GM12878 (cell line): ENCODE data around the gene HOXB3. TPM values are rescaled to one million over a fixed set of nuclear protein-coding genes. Genes with fewer than 3 reads are reported as not detected.
A peak's percentile ranks its signal among the peaks of the same experiment; 100 is the strongest.

Experiments used
- BACH1 ChIP-seq: fragments of 450-650 bp; IDR thresholded peaks from 2 replicates; pipeline ENCODE4 v1.6.1; 2017; ENCODE audit warnings: mild to moderate bottlenecking, borderline replicate concordance
- BCL11A ChIP-seq: IDR thresholded peaks from 2 replicates; pipeline ENCODE4 v1.6.1; 2011; ENCODE audit warnings: low read depth, low read length
- CHD4 ChIP-seq: fragments of 200-600 bp; sonication (generic); IDR thresholded peaks from 2 replicates; pipeline ENCODE4 v1.6.1; 2016; ENCODE audit warnings: mild to moderate bottlenecking
- GABPA ChIP-seq: IDR thresholded peaks from 2 replicates; pipeline ENCODE4 v1.6.1; 2014; ENCODE audit warnings: antibody characterized with exemption, low read depth, mild to moderate bottlenecking, inconsistent platforms
- IKZF1 ChIP-seq: fragments of 450-650 bp; conservative IDR thresholded peaks from 2 replicates; pipeline ENCODE4 v1.6.1; 2017; ENCODE audit warnings: antibody characterized with exemption, mild to moderate bottlenecking
- IKZF2 ChIP-seq, 2 experiments: fragments of 450-650 bp; IDR thresholded peaks; 2 replicates each; pipeline ENCODE4 v1.6.1; 2017; ENCODE audit warnings: mild to moderate bottlenecking in 2 of 2, moderate library complexity in 2 of 2
- KDM1A ChIP-seq: fragments of 200-600 bp; sonication (generic); IDR thresholded peaks from 2 replicates; pipeline ENCODE4 v1.6.1; 2016; ENCODE audit warnings: borderline replicate concordance
- NFXL1 ChIP-seq: fragments of 450-650 bp; IDR thresholded peaks from 2 replicates; pipeline ENCODE4 v1.6.1; 2017; ENCODE audit warnings: antibody characterized with exemption, mild to moderate bottlenecking, borderline replicate concordance
- NR2C2 ChIP-seq: IDR thresholded peaks from 2 replicates; pipeline ENCODE4 v1.6.1; 2011; ENCODE audit warnings: borderline replicate concordance, low read depth; ENCODE audit not compliant: control insufficient read depth, insufficient read length
- RB1 ChIP-seq: fragments of 450-650 bp; formaldehyde crosslinking; IDR thresholded peaks from 2 replicates; pipeline ENCODE4 v1.6.1; 2017; ENCODE audit warnings: mild to moderate bottlenecking, borderline replicate concordance
- RCOR1 ChIP-seq: conservative IDR thresholded peaks from 2 replicates; pipeline ENCODE4 v1.6.1; 2012; ENCODE audit warnings: low read depth, low read length, improper control_type of control experiment
- SP1 ChIP-seq: IDR thresholded peaks from one replicate; pipeline ENCODE4 v1.6.1; 2011; ENCODE audit warnings: low read depth, low read length
- STAT3 ChIP-seq: IDR thresholded peaks from 2 replicates; pipeline ENCODE4 v1.6.1; 2011; ENCODE audit warnings: low read depth, low read length, improper control_type of control experiment
- YY1 ChIP-seq: IDR thresholded peaks from 2 replicates; pipeline ENCODE4 v1.6.1; 2011; ENCODE audit warnings: low read depth, mild to moderate bottlenecking, low read length
- ZNF622 ChIP-seq: fragments of 450-650 bp; IDR thresholded peaks from 2 replicates; pipeline ENCODE4 v1.6.1; 2017; ENCODE audit warnings: mild to moderate bottlenecking, inconsistent platforms
- polyA plus RNA-seq, 11 experiments: library from polyadenylated mRNA; depleted of rRNA in 4 of 11; unstranded in 6 of 11; stranded (reverse) in 5 of 11; fragments of >200 nt; fragmentation: Nextera tagmentation in 4 of 11; fragmentation: Illumina TruSeq in 1 of 11; extraction: Ambion mirVana in 4 of 11; extraction: Trizol in 1 of 11; gene quantifications; 1 replicate in 1 of 11; 2 replicates in 10 of 11; pipeline versions ENCODE4 v1.2.1 to v1.2.3, GENCODE V29; 2011 to 2016; ENCODE audit warnings: inconsistent platforms in 2 of 11, missing spikeins in 2 of 11, low read depth in 1 of 11
- total RNA-seq, 4 experiments: library from RNA; depleted of rRNA in 3 of 4; stranded (reverse); fragments of >200 nt in 3 of 4; fragmentation: Illumina TruSeq in 1 of 4; extraction: Trizol in 1 of 4; gene quantifications; 2 replicates each; pipeline versions ENCODE4 v1.2.1 to v1.2.3, GENCODE V29; 2013 to 2021
- TF ChIP-seq, protein P1 (sequence below): fragments of 450-650 bp; IDR thresholded peaks from 2 replicates; pipeline ENCODE4 v1.6.1; 2018; ENCODE audit warnings: mild to moderate bottlenecking, low read depth, moderate library complexity; ENCODE audit not compliant: partially characterized antibody
- TF ChIP-seq, protein P2 (sequence below): IDR thresholded peaks from 2 replicates; pipeline ENCODE4 v1.6.1; 2011; ENCODE audit warnings: low read depth, low read length, improper control_type of control experiment, borderline replicate concordance
- TF ChIP-seq, protein P3 (sequence below): fragments of 450-650 bp; IDR thresholded peaks from 2 replicates; pipeline ENCODE4 v1.6.1; 2017; ENCODE audit warnings: mild to moderate bottlenecking, moderate library complexity
- TF ChIP-seq, protein P4 (sequence below): fragments of 450-650 bp; IDR thresholded peaks from 2 replicates; pipeline ENCODE4 v1.6.1; 2017; ENCODE audit warnings: low read depth, mild to moderate bottlenecking, moderate library complexity

The HOXB3 gene
- total and polyA plus RNA-seq, 10 of the 15 experiments (the other 5 are each of a cell fraction or from before 2014, with no cell fraction given) = 0.19 to 7.7 (median 2.9) TPM

- TF ChIP-seq, protein P1, sequence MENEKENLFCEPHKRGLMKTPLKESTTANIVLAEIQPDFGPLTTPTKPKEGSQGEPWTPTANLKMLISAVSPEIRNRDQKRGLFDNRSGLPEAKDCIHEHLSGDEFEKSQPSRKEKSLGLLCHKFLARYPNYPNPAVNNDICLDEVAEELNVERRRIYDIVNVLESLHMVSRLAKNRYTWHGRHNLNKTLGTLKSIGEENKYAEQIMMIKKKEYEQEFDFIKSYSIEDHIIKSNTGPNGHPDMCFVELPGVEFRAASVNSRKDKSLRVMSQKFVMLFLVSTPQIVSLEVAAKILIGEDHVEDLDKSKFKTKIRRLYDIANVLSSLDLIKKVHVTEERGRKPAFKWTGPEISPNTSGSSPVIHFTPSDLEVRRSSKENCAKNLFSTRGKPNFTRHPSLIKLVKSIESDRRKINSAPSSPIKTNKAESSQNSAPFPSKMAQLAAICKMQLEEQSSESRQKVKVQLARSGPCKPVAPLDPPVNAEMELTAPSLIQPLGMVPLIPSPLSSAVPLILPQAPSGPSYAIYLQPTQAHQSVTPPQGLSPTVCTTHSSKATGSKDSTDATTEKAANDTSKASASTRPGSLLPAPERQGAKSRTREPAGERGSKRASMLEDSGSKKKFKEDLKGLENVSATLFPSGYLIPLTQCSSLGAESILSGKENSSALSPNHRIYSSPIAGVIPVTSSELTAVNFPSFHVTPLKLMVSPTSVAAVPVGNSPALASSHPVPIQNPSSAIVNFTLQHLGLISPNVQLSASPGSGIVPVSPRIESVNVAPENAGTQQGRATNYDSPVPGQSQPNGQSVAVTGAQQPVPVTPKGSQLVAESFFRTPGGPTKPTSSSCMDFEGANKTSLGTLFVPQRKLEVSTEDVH = no peak
- no peak for TF ChIP-seq ZNF622
- no peak for TF ChIP-seq CHD4
- no peak for TF ChIP-seq YY1
- no peak for TF ChIP-seq GABPA
- TF ChIP-seq, protein P2, sequence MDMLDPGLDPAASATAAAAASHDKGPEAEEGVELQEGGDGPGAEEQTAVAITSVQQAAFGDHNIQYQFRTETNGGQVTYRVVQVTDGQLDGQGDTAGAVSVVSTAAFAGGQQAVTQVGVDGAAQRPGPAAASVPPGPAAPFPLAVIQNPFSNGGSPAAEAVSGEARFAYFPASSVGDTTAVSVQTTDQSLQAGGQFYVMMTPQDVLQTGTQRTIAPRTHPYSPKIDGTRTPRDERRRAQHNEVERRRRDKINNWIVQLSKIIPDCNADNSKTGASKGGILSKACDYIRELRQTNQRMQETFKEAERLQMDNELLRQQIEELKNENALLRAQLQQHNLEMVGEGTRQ = no peak
- TF ChIP-seq RCOR1 = no peak
- no peak for TF ChIP-seq STAT3
- peak; percentile 63 to 67; a peak in 3 of 4 replicates for TF ChIP-seq IKZF2 (IDR thresholded peaks at IDR 0.05)
- peak; percentile 61; the same call in 1 of the 2 replicates for TF ChIP-seq IKZF1
- TF ChIP-seq, protein P3, sequence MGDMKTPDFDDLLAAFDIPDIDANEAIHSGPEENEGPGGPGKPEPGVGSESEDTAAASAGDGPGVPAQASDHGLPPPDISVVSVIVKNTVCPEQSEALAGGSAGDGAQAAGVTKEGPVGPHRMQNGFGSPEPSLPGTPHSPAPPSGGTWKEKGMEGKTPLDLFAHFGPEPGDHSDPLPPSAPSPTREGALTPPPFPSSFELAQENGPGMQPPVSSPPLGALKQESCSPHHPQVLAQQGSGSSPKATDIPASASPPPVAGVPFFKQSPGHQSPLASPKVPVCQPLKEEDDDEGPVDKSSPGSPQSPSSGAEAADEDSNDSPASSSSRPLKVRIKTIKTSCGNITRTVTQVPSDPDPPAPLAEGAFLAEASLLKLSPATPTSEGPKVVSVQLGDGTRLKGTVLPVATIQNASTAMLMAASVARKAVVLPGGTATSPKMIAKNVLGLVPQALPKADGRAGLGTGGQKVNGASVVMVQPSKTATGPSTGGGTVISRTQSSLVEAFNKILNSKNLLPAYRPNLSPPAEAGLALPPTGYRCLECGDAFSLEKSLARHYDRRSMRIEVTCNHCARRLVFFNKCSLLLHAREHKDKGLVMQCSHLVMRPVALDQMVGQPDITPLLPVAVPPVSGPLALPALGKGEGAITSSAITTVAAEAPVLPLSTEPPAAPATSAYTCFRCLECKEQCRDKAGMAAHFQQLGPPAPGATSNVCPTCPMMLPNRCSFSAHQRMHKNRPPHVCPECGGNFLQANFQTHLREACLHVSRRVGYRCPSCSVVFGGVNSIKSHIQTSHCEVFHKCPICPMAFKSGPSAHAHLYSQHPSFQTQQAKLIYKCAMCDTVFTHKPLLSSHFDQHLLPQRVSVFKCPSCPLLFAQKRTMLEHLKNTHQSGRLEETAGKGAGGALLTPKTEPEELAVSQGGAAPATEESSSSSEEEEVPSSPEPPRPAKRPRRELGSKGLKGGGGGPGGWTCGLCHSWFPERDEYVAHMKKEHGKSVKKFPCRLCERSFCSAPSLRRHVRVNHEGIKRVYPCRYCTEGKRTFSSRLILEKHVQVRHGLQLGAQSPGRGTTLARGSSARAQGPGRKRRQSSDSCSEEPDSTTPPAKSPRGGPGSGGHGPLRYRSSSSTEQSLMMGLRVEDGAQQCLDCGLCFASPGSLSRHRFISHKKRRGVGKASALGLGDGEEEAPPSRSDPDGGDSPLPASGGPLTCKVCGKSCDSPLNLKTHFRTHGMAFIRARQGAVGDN = no peak; the same call in 1 of the 2 replicates
- no peak for TF ChIP-seq NFXL1
- no peak for TF ChIP-seq BCL11A
- no peak for TF ChIP-seq KDM1A
- no peak for TF ChIP-seq RB1
- no peak for TF ChIP-seq SP1
- TF ChIP-seq NR2C2 = no peak
- TF ChIP-seq, protein P4, sequence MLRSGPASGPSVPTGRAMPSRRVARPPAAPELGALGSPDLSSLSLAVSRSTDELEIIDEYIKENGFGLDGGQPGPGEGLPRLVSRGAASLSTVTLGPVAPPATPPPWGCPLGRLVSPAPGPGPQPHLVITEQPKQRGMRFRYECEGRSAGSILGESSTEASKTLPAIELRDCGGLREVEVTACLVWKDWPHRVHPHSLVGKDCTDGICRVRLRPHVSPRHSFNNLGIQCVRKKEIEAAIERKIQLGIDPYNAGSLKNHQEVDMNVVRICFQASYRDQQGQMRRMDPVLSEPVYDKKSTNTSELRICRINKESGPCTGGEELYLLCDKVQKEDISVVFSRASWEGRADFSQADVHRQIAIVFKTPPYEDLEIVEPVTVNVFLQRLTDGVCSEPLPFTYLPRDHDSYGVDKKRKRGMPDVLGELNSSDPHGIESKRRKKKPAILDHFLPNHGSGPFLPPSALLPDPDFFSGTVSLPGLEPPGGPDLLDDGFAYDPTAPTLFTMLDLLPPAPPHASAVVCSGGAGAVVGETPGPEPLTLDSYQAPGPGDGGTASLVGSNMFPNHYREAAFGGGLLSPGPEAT = 0 out of 2 replicates have a peak, but pooled peaks have one; percentile 32
- no peak for TF ChIP-seq BACH1
These were observed 27.9 kb downstream of the HOXB3 start (continued) for GRCh38 chr17:48561884-48562810.
